Common myeloid progenitor, CD34-positive (primary cell): ENCODE data around the gene ZNF341.

ENCODE experiments used
- CTCF ChIA-PET: fragments of 350-600 bp; sonication (Branson Sonifier 250); formaldehyde crosslinking; loops from one replicate; lab custom pipeline; 2021; ENCODE audit warnings: antibody characterized with exemption; lab: Charles Lee
- POLR2A ChIA-PET: fragments of 350-600 bp; sonication (Branson Sonifier 250); formaldehyde crosslinking; loops from one replicate; lab custom pipeline; 2021; ENCODE audit warnings: antibody characterized with exemption; lab: Charles Lee
- DNase-seq, 3 donors: peaks; one replicate each; pipeline versions ENCODE4 v3.0.0 to v3.0.0-alpha.2; 2013
- H3K27ac ChIP-seq, 2 experiments: 1 replicate in 1 of 2; 2 replicates in 1 of 2; pipeline ENCODE4 v1.7.0; 2013; ENCODE audit warnings: inconsistent platforms in 2 of 2, low read length in 2 of 2, mild to moderate bottlenecking in 2 of 2, low read depth in 1 of 2, moderate library complexity in 1 of 2; ENCODE audit not compliant: severe bottlenecking in 2 of 2, insufficient read depth in 1 of 2, poor library complexity in 1 of 2
- H3K27me3 ChIP-seq, 5 experiments: replicated peaks in 2 of 5; 1 replicate in 3 of 5; 2 replicates in 2 of 5; pipeline versions ENCODE4 v1.6.1 to v1.7.0; 2013; ENCODE audit warnings: low read length in 4 of 5, mild to moderate bottlenecking in 2 of 5, moderate library complexity in 2 of 5, inconsistent platforms in 1 of 5; ENCODE audit not compliant: insufficient read depth in 5 of 5, control insufficient read depth in 4 of 5
- H3K36me3 ChIP-seq, 4 experiments: 1 replicate in 2 of 4; 2 replicates in 2 of 4; pipeline versions ENCODE4 v1.6.1 to v1.7.0; 2013; ENCODE audit warnings: low read length in 3 of 4, control low read depth in 1 of 4, mild to moderate bottlenecking in 1 of 4; ENCODE audit not compliant: control insufficient read depth in 4 of 4, insufficient read depth in 4 of 4
- H3K4me1 ChIP-seq, 4 experiments: 1 replicate in 3 of 4; 2 replicates in 1 of 4; pipeline versions ENCODE4 v1.6.1 to v1.7.1; 2013; ENCODE audit warnings: low read length in 3 of 4, mild to moderate bottlenecking in 3 of 4, control low read depth in 1 of 4, inconsistent platforms in 1 of 4, moderate library complexity in 1 of 4; ENCODE audit not compliant: control insufficient read depth in 4 of 4, insufficient read depth in 4 of 4; ENCODE audit errors: control extremely low read depth in 1 of 4
- H3K4me3 ChIP-seq, 7 experiments: 1 replicate in 4 of 7; 2 replicates in 3 of 7; pipeline versions ENCODE4 v1.5.1 to v1.7.0; 2013; ENCODE audit warnings: mild to moderate bottlenecking in 7 of 7, low read length in 6 of 7, moderate library complexity in 6 of 7, inconsistent platforms in 2 of 7, low read depth in 2 of 7, control low read depth in 1 of 7; ENCODE audit not compliant: insufficient read depth in 4 of 7, control insufficient read depth in 1 of 7; ENCODE audit errors: extremely low read depth in 1 of 7
- H3K9me3 ChIP-seq, 5 experiments: 1 replicate in 4 of 5; 2 replicates in 1 of 5; pipeline versions ENCODE4 v1.6.1 to v1.7.1; 2013; ENCODE audit warnings: low read length in 4 of 5, mild to moderate bottlenecking in 2 of 5, inconsistent platforms in 1 of 5, low read depth in 1 of 5, moderate library complexity in 1 of 5; ENCODE audit not compliant: control insufficient read depth in 4 of 5, insufficient read depth in 2 of 5; ENCODE audit errors: control extremely low read depth in 1 of 5
- WGBS: methylation state at CpG from one replicate; pipeline ENCODE4 v1.1.5; 2013; ENCODE audit not compliant: insufficient coverage; 5-methylcytosine and 5-hydroxymethylcytosine counted together

The ZNF341 gene

DNA sequence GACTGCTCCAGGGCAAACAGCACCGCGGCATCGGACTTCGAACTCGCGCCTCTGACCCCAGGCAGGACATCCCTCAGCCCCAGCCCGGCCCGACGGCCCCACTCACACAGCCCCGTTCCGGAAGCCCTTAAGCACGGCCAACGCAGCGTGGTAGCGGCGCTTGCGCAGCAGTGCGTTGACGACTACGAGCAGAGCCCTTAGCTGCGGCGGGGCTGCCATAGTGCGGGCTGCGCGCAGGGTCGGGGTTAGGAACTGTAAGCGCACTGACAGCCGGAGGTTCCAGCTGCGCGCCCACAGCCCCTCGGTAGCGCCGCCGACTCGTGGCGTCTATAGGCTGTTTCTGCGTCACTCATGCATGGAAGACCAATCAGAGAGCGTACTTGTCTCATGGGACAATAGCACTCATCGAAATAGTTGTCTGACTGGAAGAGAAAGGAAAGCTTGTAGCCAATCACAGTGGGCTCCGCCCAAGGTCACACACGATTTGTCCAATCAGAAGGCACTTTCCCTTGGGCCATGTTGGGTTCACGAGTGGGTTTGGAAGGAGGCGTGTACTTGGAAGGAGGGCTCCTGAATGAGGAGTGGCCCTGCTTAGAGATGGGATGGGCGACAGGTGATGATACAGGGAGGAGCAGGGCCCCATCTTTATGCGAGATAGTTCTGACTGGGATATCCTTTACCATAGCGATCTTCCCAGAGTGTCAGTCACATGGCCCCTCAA is 11.6 kb upstream of the ZNF341 start, which contains the start of gene PXMP4:
Gene PXMP4 (minus strand): TSS at position 322 of the 721 bp plus-strand sequence. CDS start 103 bp downstream, at position 219.
- no peaks in the 10 kb centered on the region for H3K27me3 ChIP-seq
- CTCF ChIA-PET, result interaction anchor here (1.2 kb wide), 1 partner anchor 13 kb away, joined by 3 read pairs; no protein-coding TSS in a partner anchor
- H3K9me3 ChIP-seq, result no peaks in the 10 kb centered on the region
- H3K4me3 ChIP-seq, result peak within 1 kb of the TSS; percentile 56 to 93 (median 82)
- H3K4me1 ChIP-seq, result peaks cover 6 to 15% (median 13%) of the 10 kb centered on the region in 4 experiments
- POLR2A ChIA-PET, result interaction anchor here (1.5 kb wide), 1 partner anchor 12 kb away, joined by 4 read pairs; the partner anchor contains the start of gene ZNF341
- H3K36me3 ChIP-seq, result no peaks in the 10 kb centered on the region
- DNase-seq, result peak; percentile 97 to 98 (median 98)
- WGBS, result 3% methylated on average over 44 of the region's 46 CpGs
- peak within 1 kb of the TSS in 1 of 2 experiments; percentile 59 for H3K27ac ChIP-seq

- Histone ChIP-seq H3K4me3 (no peak overlapping the region), H3K27me3 (no peaks in the 10 kb centered on the region), H3K9me3 (no peaks in the 10 kb centered on the region), H3K27ac (no peak overlapping the region), H3K4me1 (peaks cover 6 to 15% (median 13%) of the 10 kb centered on the region in 4 experiments), H3K36me3 (no peaks in the 10 kb centered on the region)
- CTCF ChIA-PET, result no interaction called here
- 100% methylated on average over 5 of the region's 11 CpGs for WGBS
- POLR2A ChIA-PET, result no interaction called here
- no peak for DNase-seq
Observed at GRCh38 chr20:33721391-33722140, 10.2 kb upstream of the ZNF341 start.

DNA sequence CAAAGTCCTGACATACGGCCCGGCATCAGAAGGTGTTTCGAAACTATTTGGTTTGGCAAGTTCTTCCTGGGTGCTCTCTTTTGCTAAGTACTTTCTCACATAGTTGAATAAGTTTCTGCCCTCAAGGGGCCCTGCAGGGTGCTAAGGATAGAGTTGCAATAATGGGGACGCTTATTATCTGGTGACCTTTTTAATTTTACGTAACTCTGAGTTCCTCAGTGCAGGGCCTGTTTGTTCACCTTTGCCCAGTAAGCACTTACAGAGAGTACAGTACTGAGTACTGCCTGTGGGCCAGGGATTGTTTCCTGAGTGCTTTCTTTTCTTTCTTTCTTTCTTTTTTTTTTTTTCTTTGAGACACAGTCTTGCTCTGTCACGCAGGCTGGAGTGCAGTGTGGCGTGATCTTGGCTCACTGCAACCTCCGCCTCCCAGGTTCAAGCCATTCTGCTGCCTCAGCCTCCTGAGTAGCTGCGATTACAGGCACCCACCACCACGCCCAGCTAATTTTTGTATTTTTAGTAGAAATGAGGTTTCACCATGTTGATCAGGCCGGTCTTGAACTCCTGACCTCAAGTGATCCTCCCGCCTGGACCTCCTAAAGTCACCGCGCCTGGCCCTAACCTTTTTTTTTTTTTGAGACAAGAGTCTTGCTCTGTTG is 7.2 kb upstream of the ZNF341 start:
- 97% methylated on average over 10 of the region's 14 CpGs for WGBS

GRCh38 chr20:33725607-33726264 is 6.1 kb upstream of the ZNF341 start:
- Histone ChIP-seq H3K4me1 (peaks cover 0 to 5% (median under 1%) of the 10 kb centered on the region in 4 experiments), H3K27me3 (no peaks in the 10 kb centered on the region), H3K27ac (no peak overlapping the region), H3K9me3 (no peaks in the 10 kb centered on the region), H3K36me3 (no peaks in the 10 kb centered on the region), H3K4me3 (no peak overlapping the region)
- CTCF ChIA-PET, result interaction anchor here (0.8 to 1.5 kb wide), 4 partner anchors 10 to 57 kb away, joined by 3 read pairs; no protein-coding TSS in a partner anchor
- POLR2A ChIA-PET, result no interaction called here
- DNase-seq, result no peak
- WGBS, result 100% methylated on average over 4 of the region's 7 CpGs

More for the DNA sequence above, 7.2 kb upstream of the ZNF341 start:
- ChIA-PET CTCF (interaction anchor here (0.8 to 1.5 kb wide), 2 partner anchors 11 to 54 kb away, joined by 3 read pairs; no protein-coding TSS in a partner anchor), POLR2A (no interaction called here)
- Histone ChIP-seq H3K27me3 (no peaks in the 10 kb centered on the region), H3K27ac (no peak overlapping the region), H3K4me3 (no peak overlapping the region), H3K4me1 (peaks cover 2 to 10% (median 8%) of the 10 kb centered on the region in 4 experiments), H3K9me3 (no peaks in the 10 kb centered on the region), H3K36me3 (no peaks in the 10 kb centered on the region)
- DNase-seq, result no peak

- H3K4me3 ChIP-seq, result no peak overlapping the region
- no peak for DNase-seq
- H3K27ac ChIP-seq, result no peak overlapping the region
- H3K36me3 ChIP-seq, result no peaks in the 10 kb centered on the region
- POLR2A ChIA-PET, result interaction anchor here (0.6 kb wide), 1 partner anchor 1041 kb away, joined by 3 read pairs; no protein-coding TSS in a partner anchor
- H3K4me1 ChIP-seq, result peaks cover 0 to 9% (median 7%) of the 10 kb centered on the region in 4 experiments
- CTCF ChIA-PET, result no interaction called here
- no peaks in the 10 kb centered on the region for H3K27me3 ChIP-seq
- 100% methylated on average over 1 of the region's 5 CpGs for WGBS
- no peaks in the 10 kb centered on the region for H3K9me3 ChIP-seq
Observed at GRCh38 chr20:33727115-33727479, 4.7 kb upstream of the ZNF341 start.

- H3K4me1 ChIP-seq, result peaks cover 0 to 15% (median 12%) of the 10 kb centered on the region in 4 experiments
- H3K4me3 ChIP-seq, result no peak overlapping the region
- no peak overlapping the region for H3K27ac ChIP-seq
- H3K36me3 ChIP-seq, result no peaks in the 10 kb centered on the region
- DNase-seq, result no peak
- WGBS, result 100% methylated on average over 3 of the region's 3 CpGs
- no peaks in the 10 kb centered on the region for H3K9me3 ChIP-seq
- POLR2A ChIA-PET, result no interaction called here
- H3K27me3 ChIP-seq, result no peaks in the 10 kb centered on the region
- CTCF ChIA-PET, result no interaction called here
Observed at GRCh38 chr20:33727806-33728205, 4.0 kb upstream of the ZNF341 start.
